ENCODE measurements around the gene CACNA1B.

CACNA1B gene

GRCh38 chr9:138044485-138045383, 167.2 kb downstream of the CACNA1B start:
- DNase-seq, result no peak

- DNase-seq, result no peak
Observed at GRCh38 chr9:138045541-138046490, 168.2 kb downstream of the CACNA1B start.

DNA sequence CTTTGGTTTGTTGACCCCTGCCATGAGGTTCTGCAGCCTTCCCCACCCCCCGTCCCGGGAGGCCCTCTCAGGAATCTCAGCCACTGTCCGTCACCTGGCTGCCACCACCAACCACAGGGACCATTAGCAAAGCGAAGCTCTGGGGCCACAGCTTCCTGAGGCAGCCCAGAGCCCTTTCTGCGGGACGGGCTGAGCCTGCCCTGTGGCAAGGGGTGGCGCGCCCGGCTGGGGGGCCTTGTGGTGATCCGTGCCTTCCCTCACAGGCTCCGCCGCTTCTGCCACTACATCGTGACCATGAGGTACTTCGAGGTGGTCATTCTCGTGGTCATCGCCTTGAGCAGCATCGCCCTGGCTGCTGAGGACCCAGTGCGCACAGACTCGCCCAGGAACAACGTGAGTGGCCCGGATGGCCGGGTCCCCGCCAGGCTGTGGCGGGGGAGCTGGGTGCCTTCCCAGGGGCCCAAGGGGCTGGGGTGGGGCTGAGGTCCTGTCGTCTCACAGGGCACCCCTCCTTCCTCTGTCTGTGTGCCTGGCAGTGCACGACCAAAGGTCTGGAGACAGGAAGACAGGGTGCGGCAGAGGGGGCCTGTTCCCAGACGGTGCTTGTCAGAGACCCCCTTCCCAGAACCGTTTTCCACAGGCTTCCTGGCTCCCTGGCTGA, 169.2 kb downstream of the CACNA1B start:
- no peak for DNase-seq

DNA sequence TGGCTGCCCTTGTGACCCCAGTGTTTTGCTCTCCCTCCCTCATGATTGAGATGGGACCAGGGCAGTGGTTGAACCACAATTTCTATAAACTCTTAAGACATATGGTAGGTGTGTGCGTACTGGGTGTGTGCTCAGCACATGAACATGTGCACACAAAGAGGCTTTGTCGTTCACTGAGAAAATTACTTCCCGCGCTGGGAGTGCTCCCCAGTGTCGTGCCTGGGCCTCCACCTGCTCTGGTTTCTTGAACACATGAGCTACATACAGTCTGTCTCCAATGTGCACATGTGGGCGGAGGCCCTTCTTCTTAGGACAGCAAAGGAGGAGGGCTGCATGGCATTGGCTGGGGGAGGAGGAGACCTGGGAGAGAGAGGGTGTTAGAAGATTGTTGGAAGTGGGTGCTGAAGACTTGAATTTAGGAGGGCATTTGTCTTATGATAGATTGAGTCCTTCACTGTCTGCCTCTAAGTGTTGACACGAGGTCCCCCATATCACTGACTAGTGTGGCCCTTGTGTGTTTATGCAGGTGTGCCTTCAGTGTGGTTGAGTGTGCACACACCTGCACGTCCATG, 170.0 kb downstream of the CACNA1B start:
- DNase-seq, result no peak

DNA sequence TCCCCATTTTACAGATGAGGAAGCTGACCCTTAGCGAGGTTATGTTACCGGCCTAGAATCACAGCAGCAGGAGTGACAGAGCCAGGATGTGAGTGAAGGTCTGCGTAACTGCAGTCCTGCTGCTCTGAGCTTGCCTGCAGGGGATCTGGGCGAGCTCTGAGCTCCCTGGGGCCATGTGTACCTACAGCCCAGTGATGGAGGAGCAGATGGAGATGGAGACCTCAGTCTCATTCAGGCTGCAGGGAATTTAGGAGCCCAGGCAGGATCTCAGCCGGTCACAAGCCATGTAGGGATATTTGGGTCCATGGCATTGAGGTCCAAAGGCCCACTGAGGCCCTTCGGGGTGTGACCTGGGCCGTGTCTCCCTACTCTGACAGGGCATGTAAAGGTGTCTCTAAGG, 170.6 kb downstream of the CACNA1B start:
- no peak for DNase-seq

GRCh38 chr9:138049085-138049778, 171.7 kb downstream of the CACNA1B start:
- no peak for DNase-seq

- DNase-seq, result no peak
Observed at GRCh38 chr9:138049779-138050471, 172.3 kb downstream of the CACNA1B start.

GRCh38 chr9:138050472-138051330, 173.1 kb downstream of the CACNA1B start:
- DNase-seq, result no peak

DNA sequence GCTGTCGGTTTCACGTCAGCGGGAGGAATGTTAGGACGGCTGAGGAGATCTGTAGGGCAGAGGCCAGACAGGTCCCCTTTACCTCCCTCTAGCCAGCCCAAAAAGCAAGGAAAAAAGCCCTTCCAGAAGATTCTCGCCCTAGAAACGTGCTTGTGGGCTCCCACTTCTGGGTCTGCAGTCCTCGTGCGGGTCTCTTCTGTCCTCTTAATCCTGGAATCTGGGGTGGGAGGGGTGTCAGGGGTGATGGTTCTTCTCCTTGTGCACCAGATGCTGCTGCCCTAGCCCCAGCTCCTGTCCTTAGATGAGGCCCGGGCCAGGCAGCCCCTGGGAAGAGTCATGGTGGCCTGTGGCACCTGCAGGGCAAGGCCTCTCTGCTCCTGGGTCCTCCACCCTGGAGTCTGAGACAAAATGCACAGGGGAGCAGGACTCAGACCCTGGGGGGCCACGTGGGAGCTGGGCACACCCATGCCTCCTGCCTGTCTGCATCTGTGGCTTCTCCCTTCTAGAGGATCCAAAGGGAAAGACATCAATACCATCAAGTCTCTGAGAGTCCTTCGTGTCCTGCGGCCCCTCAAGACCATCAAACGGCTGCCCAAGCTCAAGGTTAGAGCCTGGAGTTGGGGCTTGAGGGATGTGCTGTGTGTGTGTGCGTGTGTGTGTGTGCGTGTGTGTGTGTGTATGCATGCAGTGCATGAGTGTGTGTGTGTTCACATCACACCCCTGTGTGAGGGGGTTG, 174.2 kb downstream of the CACNA1B start:
- no peak for DNase-seq

DNA sequence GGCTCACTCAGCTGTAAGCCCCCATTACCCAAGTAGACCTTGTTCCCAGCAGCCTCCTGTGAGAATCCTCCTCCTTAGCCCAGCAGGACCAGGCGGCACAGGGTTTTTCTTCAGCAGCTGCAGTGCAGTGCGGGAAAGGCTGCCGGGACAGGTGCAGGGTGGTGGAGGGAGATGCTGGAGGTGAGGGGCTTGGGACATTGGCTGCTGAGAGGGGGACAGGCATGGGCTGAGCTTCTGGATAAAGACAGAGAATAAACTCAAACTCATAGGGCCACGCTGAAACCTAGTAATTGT, 174.7 kb downstream of the CACNA1B start:
- no peak for DNase-seq

- DNase-seq, result no peak
Observed at GRCh38 chr9:138052635-138053320, 175.2 kb downstream of the CACNA1B start.

DNA sequence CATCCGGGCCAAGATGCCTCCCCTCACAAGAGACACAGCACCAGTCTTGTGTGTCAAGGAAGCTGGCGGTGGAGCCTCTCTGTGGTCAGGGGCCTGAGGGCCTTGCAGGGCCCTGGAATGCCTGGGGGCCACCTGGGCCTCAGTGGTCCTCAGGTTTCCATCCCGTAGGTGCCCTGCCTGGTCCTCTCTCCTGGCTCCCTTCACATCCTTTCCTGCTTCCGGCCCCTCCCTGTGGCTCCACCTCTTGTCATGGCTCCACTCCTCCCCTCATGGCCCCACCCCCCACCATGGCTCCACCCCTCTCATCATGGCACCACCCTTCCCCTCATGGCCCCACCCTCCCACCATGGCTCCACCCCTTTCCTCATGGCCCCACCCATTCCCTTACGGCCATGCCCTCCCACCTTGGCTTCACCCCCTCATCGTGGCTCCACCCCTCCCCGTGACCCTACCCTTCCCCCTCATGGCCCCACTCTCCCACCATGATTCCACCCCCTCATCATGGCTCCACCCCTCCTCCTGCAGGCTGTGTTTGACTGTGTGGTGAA, 175.8 kb downstream of the CACNA1B start:
- DNase-seq, result no peak

- DNase-seq, result no peak
Observed at GRCh38 chr9:138053996-138054752, 176.6 kb downstream of the CACNA1B start.

GRCh38 chr9:138057726-138058125, 180.1 kb downstream of the CACNA1B start:
- DNase-seq, result no peak

DNA sequence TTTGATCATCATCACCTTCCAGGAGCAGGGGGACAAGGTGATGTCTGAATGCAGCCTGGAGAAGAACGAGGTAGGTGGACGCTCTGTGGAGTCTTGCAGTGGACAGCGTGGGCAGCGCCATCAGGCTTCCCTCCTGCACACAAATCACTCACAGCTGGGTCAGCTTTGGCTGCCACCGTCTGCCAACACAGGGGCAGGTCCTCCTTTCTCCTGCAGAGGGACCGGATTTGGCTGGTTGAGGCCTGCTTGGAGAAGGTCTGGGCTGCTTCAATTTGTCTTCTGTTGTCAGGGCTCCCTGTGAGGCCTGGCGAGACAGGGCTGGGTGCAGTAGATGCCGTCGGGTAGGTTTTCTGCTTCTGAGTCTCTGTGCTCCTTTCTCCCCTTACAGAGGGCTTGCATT, 180.6 kb downstream of the CACNA1B start:
- DNase-seq, result no peak

DNA sequence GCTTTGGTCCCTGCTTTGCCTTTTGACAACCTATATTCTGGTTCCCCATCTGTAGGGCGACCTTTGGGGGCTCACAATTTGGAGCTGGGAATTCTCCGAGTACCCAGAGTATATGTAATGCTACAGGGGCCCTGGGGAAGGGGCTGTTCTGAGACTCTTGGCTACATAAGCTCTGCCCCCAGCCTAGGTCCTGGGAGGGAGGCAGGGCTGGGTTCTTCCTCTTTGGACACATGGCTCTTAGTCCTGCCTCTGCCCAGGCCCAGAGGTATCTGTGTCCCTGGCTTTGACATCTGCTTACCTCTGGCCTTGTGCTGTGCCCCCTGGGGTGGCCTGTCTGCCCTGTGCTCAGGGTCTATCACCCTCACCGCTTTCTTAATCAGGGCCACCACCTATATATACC, 181.6 kb downstream of the CACNA1B start:
- no peak for DNase-seq

GRCh38 chr9:138060365-138060764, 182.8 kb downstream of the CACNA1B start:
- no peak for DNase-seq

DNA sequence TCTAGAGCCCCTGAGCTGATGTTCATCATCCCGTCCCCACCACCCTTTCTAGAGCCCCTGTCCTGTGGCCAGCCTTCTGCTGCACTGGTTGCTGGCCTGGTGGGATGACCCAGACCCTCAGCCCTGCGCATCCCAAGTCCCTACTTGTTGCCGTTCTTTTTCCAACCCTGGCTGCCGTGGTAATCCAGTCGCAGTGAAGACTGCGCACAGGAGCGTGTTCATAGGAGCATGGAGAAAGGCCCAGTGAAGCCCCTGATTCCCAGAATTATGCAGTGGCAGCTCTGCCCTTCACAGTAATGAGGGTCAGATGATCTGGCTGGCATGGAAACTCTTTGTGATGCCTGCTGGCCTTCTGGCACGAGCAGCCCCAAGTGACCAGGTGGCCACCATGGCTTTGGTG, 183.3 kb downstream of the CACNA1B start:
- DNase-seq, result no peak

Measured in NCI-H69 (cell line).